Hindlimb muscle (tissue), 1 donor: ENCODE data around the gene TACR2. TPM values are rescaled to one million over a fixed set of nuclear protein-coding genes. Genes with fewer than 3 reads are reported as not detected.

Experiments used
- DNase-seq: peaks from one replicate; pipeline ENCODE4 v3.0.0-alpha.2; 2013
- polyA plus RNA-seq: library from polyadenylated mRNA; unstranded; fragments of 120-200 nt; gene quantifications from one replicate; pipeline ENCODE4 v1.2.1, GENCODE V29; 2013; ENCODE audit not compliant: insufficient read length

TACR2 gene
- polyA plus RNA-seq, 1 donor = 0.77 TPM

GRCh38 chr10:69400936-69401335 lies 15.8 kb downstream of the TACR2 start:
- DNase-seq = no peak

GRCh38 chr10:69398466-69398865 lies 18.3 kb downstream of the TACR2 start:
- no peak for DNase-seq

GRCh38 chr10:69397972-69398371 lies 18.7 kb downstream of the TACR2 start:
- DNase-seq = no peak

GRCh38 chr10:69394020-69394419 lies 22.7 kb downstream of the TACR2 start:
- DNase-seq = no peak

- DNase-seq = peak; percentile 85
These were observed 24.2 kb downstream of the TACR2 start for GRCh38 chr10:69392481-69393000.

GRCh38 chr10:69391158-69391557 lies 25.6 kb downstream of the TACR2 start:
- no peak for DNase-seq

- DNase-seq = no peak
These were observed 26.8 kb downstream of the TACR2 start for GRCh38 chr10:69389827-69390490.

- no peak for DNase-seq
These were observed 28.2 kb downstream of the TACR2 start for GRCh38 chr10:69388488-69388887.

- DNase-seq = no peak
These were observed 29.2 kb downstream of the TACR2 start for GRCh38 chr10:69387500-69387899.

GRCh38 chr10:69385454-69386350 lies 31.0 kb downstream of the TACR2 start:
- DNase-seq = no peak

- no peak for DNase-seq
These were observed 32.4 kb downstream of the TACR2 start for GRCh38 chr10:69384320-69384719.

GRCh38 chr10:69383558-69383957 lies 33.2 kb downstream of the TACR2 start:
- DNase-seq = no peak

- DNase-seq = no peak
These were observed 34.2 kb downstream of the TACR2 start for GRCh38 chr10:69382382-69383117.

- no peak for DNase-seq
These were observed 36.9 kb downstream of the TACR2 start for GRCh38 chr10:69379800-69380199.

- DNase-seq = no peak
These were observed 38.8 kb downstream of the TACR2 start for GRCh38 chr10:69377933-69378332.

- DNase-seq = no peak
These were observed 39.5 kb downstream of the TACR2 start for GRCh38 chr10:69377191-69377590.

GRCh38 chr10:69376662-69377061 lies 40.1 kb downstream of the TACR2 start:
- DNase-seq = no peak

GRCh38 chr10:69375307-69376151 lies 41.2 kb downstream of the TACR2 start:
- DNase-seq = no peak

- no peak for DNase-seq
These were observed 41.8 kb downstream of the TACR2 start for GRCh38 chr10:69374931-69375306.

GRCh38 chr10:69374242-69374641 lies 42.5 kb downstream of the TACR2 start:
- DNase-seq = no peak

- DNase-seq = no peak
These were observed 44.4 kb downstream of the TACR2 start for GRCh38 chr10:69372126-69372980.
